ENCODE measurements around the gene KHDRBS2. TPM values are rescaled to one million over a fixed set of nuclear protein-coding genes. Genes with fewer than 3 reads are reported as not detected.

KHDRBS2 gene
- polyA plus RNA-seq, 1 donor (not counting 4 experiments of a cell fraction or from before 2014, with no cell fraction given) = not detected

- H3K27ac ChIP-seq (ENCODE audit: control insufficient read depth, insufficient read depth, low read length) = no peak overlapping the region
- FAIRE-seq (no peak), DNase-seq (ENCODE audit: low read depth, low spot score) (no peak)
- H3K9me1 ChIP-seq (ENCODE audit: control insufficient read depth, extremely low read depth, insufficient read depth, low read length) = no peaks in the 10 kb centered on the region
- no peak overlapping the region for H2AFZ ChIP-seq (ENCODE audit: control insufficient read depth, low read length)
- H3K36me3 ChIP-seq (ENCODE audit: control insufficient read depth in 2 of 2, extremely low read depth in 1 of 2, insufficient read depth in 2 of 2, low read length in 2 of 2) = no peaks in the 10 kb centered on the region
- H4K20me1 ChIP-seq (ENCODE audit: control insufficient read depth, extremely low read depth, insufficient read depth, low read length) = no peaks in the 10 kb centered on the region
- TF ChIP-seq EZH2 (IDR thresholded peaks at IDR 0.05; ENCODE audit: low read length) = no peak
- TF ChIP-seq CTCF (optimal IDR thresholded peaks at IDR 0.05 in 1 of 3, IDR thresholded peaks at IDR 0.05 in 1 of 3, conservative IDR thresholded peaks at IDR 0.05 in 1 of 3; ENCODE audit: extremely low read depth in 1 of 3, insufficient read depth in 2 of 3, low read length in 3 of 3) = no peak
- no peaks in the 10 kb centered on the region for H3K4me1 ChIP-seq (ENCODE audit: control insufficient read depth, extremely low read depth, insufficient read depth, low read length)
- no peak overlapping the region for H3K9ac ChIP-seq (ENCODE audit: control insufficient read depth, extremely low read depth, insufficient read depth, low read length)
- H3K27me3 ChIP-seq (ENCODE audit: control insufficient read depth, extremely low read depth, insufficient read depth, low read length) = no peaks in the 10 kb centered on the region
- no peak overlapping the region for H3K4me3 ChIP-seq (ENCODE audit: control insufficient read depth in 2 of 3, extremely low read depth in 1 of 3, insufficient read depth in 2 of 3, low read depth in 1 of 3, low read length in 3 of 3)
- dilution Hi-C loops (cut with MboI; ENCODE audit: extremely low pct_ligation_motif_present, low sequenced_read_pairs) = no loop called here
- H3K79me2 ChIP-seq (ENCODE audit: control insufficient read depth, insufficient read depth, low read length) = no peaks in the 10 kb centered on the region
- no peaks in the 10 kb centered on the region for H3K9me3 ChIP-seq (ENCODE audit: control insufficient read depth, low read depth, low read length)
- H3K4me2 ChIP-seq (ENCODE audit: control insufficient read depth, extremely low read depth, insufficient read depth, low read depth, low read length) = no peak overlapping the region
Measured at GRCh38 chr6:62280099-62280498, 5.9 kb downstream of the KHDRBS2 start.

- no peak overlapping the region for H2AFZ ChIP-seq (ENCODE audit: control insufficient read depth, low read length)
- FAIRE-seq = no peak
Measured at GRCh38 chr6:62272114-62272513, 13.9 kb downstream of the KHDRBS2 start.

More at GRCh38 chr6:62272114-62272513, 13.9 kb downstream of the KHDRBS2 start:
- Histone ChIP-seq H4K20me1 (ENCODE audit: control insufficient read depth, extremely low read depth, insufficient read depth, low read length) (no peaks in the 10 kb centered on the region), H3K9me3 (ENCODE audit: control insufficient read depth, low read depth, low read length) (no peaks in the 10 kb centered on the region), H3K4me3 (ENCODE audit: control insufficient read depth in 2 of 3, extremely low read depth in 1 of 3, insufficient read depth in 2 of 3, low read depth in 1 of 3, low read length in 3 of 3) (no peak overlapping the region), H3K9me1 (ENCODE audit: control insufficient read depth, extremely low read depth, insufficient read depth, low read length) (no peaks in the 10 kb centered on the region), H3K36me3 (ENCODE audit: control insufficient read depth in 2 of 2, extremely low read depth in 1 of 2, insufficient read depth in 2 of 2, low read length in 2 of 2) (no peaks in the 10 kb centered on the region), H3K79me2 (ENCODE audit: control insufficient read depth, insufficient read depth, low read length) (no peaks in the 10 kb centered on the region), H3K27ac (ENCODE audit: control insufficient read depth, insufficient read depth, low read length) (no peak overlapping the region), H3K4me1 (ENCODE audit: control insufficient read depth, extremely low read depth, insufficient read depth, low read length) (no peaks in the 10 kb centered on the region), H3K27me3 (ENCODE audit: control insufficient read depth, extremely low read depth, insufficient read depth, low read length) (no peaks in the 10 kb centered on the region), H3K9ac (ENCODE audit: control insufficient read depth, extremely low read depth, insufficient read depth, low read length) (no peak overlapping the region), H3K4me2 (ENCODE audit: control insufficient read depth, extremely low read depth, insufficient read depth, low read depth, low read length) (no peak overlapping the region)
- TF ChIP-seq CTCF (optimal IDR thresholded peaks at IDR 0.05 in 1 of 3, IDR thresholded peaks at IDR 0.05 in 1 of 3, conservative IDR thresholded peaks at IDR 0.05 in 1 of 3; ENCODE audit: extremely low read depth in 1 of 3, insufficient read depth in 2 of 3, low read length in 3 of 3) (no peak), EZH2 (IDR thresholded peaks at IDR 0.05; ENCODE audit: low read length) (no peak)
- dilution Hi-C loops (cut with MboI; ENCODE audit: extremely low pct_ligation_motif_present, low sequenced_read_pairs) = no loop called here
- DNase-seq (ENCODE audit: low read depth, low spot score) = no peak
